GM15510 (cell line): Measurements from ENCODE around the gene SGCA.

Experiments used
- POLR2A ChIP-seq: IDR thresholded peaks from 3 replicates; pipeline ENCODE4 v1.6.1; 2011; ENCODE audit warnings: borderline replicate concordance; ENCODE audit not compliant: insufficient read length; ENCODE audit errors: extremely low read depth

SGCA gene

DNA sequence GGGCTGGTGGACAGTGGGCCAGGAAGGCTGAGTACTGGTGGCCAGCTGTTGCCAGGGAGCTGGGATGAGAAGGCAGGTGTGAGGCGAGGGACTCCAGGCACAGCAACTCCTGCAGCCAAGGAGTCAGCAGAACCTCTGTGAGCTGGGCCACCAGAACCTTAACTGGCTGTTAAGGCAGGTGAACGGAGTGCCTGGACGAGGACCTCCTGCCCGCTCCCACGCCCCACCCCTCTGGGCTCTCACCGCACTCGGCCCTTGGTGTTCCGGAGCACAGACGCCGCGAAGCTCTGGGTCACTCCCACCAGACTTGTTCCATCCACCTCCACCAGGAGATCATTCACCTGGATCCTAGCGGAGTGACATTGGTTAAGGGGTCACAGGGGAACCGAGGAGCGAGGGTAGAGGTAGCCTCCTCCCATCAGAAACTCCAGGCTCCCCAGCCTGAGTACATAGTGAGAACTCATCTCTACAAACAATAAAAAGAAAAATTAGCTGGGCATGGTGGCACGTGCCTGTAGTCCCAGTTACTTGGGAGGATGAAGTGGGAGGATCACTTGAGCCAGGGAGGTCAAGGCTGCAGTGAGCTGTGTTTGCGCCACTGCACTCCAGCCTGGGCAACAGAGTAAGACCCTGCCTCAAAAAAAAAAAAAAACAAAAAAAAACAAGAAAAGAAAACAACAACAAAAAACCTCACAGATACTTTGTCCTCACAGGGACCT, 24.6 kb upstream of the SGCA start:
- no peak for TF ChIP-seq POLR2A

DNA sequence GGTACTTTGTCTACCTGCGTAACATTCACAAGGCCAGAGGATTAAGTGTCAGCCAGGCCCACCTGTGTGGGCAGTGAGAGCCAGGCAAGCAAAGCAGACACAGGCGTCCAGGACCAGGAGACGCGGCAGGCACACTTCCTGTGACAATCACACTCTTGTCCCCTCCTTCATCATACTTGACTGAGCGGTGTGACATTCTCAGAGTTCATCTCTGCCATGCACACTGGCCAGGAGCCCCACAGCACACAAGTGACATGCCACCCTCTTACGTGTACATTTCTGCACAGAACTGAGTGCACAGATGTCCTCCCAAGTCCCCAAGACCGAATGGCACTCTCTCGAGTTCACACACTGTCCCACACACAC, 24.1 kb upstream of the SGCA start:
- no peak for TF ChIP-seq POLR2A

DNA sequence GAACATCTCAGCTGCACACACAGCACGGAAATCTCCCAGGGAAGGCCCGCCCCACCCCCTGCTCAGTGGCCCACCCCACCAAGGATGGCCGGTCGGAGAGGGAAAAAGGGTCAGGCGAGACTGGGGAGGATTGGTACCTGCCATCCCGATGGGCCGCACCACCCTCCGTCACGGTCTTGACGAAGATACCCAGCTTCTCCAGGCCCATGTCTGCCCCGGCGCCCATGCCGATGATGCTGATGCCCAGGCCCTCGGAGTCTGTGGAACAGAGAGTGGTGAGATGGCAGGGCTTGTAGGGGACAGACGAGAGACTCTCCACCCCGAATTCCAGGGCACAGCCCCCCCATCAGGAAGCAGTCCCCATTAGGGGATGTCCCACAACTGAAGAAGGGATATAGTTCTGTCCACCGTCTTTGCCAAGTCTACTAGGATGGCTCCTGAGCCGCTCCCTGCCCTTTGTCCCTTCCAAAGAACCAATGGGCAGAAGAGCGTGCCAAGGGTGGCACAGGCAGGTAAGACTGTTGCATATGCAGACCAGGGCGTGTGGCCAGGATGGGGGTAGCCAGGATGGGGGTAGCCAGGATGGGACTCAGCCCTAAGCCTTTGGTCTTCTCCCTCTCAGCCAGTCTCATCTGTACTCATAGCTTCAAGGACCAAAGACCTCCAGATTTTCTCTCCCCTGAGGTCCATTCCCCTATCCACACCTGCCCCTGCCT, 22.2 kb upstream of the SGCA start:
- no peak for TF ChIP-seq POLR2A

DNA sequence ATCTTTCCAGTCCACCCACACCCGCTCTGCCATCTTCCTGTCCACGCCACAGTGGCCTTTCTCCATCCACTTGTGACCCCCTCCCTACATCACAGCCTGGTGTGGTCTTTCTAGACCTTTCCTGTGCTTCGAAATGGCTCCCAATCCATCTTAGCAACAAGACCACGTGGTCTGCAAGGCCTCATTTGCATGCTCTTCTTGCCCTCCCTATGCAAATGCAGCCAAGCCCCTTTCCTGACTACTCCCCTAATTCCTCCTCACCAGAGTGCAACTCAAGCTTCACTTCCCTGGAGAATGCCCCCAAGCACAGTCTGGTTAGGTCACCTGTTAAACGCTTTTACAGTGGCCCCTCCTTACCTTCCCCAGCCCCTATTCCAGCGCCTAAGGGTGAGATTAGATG, 21.4 kb upstream of the SGCA start:
- TF ChIP-seq POLR2A, result no peak

DNA sequence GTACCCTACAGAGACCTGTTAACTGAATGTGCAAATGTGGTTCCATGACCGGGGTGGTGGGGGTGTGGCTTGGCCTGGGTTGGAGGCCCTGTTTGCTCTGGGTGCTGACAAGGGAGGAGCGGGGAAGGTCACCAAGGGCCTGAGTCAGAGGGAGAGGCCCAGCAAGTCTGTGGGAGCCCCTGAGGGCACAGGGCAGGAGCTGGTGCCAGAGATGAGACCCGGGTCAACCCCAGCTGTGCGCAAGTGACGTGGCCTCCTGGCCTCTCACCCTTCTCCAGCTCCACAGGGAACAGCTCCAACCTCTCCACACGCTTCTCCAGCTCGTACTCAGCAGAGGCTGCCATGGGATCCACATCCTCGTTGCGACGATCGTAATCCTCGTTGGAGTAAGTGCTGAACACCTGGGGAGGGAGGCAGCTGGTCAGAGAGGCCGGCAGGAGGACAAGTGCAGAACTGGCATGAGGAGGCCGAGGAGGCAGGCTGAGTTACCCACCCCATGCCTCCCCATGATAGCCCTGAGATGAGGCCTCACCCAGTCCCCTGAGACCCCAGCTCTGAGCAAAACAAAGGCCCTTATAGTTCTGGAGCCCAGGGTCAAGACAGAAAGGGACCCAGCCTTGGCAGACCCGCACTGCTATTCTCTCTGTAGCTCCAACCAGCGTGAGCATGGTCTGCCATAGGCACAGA, 20.8 kb upstream of the SGCA start:
- no peak for TF ChIP-seq POLR2A

DNA sequence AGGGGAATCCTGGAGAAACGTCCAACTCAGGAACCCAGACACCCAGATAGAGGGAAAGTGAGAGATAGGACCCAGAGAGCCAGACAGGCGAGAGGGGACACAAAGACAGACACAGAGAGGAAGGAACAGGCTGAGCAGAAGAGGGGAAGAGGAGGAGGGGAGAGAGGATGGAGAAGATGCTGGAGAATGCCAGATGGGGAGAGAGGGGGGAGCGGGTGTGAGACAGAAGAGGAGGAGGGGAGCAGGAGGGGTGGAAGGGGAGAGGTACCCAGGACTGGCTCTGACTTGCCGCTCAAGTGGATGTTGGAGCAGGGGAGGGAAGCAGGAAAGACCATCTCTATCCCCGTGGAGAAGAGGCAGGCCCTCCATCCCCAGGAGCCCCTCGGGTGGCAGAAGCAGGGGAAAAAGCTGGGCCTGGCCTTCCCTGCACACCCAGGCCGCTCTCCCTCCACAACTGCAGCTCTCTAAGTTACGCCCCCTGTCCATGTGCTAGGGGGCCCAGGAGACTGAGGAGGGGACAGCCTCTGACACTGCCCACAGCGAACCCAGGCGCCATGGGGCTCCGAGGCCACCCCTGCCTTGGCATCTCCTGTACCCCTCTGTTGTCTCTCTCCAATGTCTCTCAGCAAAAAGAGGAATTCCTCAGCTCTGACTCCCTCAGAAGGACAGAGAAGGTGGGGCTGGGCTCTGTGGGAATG, 20.1 kb upstream of the SGCA start:
- TF ChIP-seq POLR2A, result no peak

DNA sequence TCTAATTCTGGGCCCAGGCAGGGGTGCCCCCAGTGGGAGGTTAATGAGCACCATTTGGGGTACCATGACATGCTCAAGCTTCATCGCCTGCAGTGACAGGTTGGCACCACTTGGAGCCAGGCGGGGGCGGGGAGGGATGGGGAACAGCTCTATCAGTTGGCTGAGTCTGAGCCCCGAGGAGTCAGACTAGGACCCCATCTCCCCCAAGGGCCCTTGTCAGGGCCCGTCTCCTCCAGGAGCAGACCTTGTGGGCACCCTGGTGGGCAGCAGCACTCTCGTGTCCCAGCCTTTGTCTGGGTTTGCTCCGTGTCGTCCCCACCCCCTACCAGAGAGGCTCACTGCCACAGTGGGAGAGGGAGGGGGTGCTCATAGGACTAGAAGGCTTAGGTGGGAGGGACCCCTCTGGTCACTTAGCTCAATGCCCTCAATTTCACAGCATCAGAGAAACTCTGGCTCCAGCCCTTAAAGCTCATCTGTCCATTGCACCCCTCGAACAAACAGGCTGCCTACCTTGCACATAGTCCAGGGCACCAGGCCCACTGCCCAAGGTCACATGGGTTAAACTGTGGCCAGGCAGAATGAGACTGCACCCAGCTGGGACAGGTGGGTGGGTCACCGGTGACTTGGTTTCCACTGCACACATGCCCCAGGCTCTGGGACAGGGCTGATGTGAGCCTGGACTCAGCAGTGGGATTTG, 19.4 kb upstream of the SGCA start:
- TF ChIP-seq POLR2A, result no peak

DNA sequence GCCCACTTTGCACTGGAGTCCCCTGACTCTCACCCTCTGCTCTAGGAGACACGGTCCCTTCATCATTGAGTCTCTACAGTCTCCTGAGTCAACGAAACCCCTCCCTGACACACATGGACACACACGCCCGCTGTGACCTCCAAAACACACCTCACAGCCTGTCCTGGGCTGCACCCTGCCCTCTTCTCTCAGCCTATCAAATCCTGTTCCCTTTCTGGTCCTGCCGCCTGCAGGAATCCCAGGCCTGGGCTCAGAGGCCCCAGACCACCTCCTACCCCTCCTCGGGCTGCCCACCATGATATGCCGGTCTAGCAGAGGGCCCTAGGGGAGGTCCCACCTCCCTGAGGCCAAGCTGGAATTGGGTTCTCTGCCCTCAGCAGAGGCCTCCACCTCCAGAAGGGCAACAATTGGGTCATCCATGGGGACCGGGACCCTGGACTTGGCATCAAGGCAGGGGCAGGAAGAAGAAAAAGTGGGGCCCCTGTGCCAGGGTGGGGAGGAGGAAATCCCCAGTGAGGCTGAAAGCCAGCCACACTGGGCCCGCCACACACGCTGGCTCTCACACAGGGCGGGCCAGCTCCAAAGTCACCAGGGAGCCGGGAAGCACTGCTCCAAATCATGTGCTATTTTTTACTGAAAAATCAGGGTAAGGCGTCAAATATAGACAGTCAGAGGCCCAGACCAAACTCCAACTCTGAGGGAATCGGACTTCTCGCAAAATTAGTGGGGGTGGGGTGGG, 18.7 kb upstream of the SGCA start:
- TF ChIP-seq POLR2A, result peak; percentile 22

DNA sequence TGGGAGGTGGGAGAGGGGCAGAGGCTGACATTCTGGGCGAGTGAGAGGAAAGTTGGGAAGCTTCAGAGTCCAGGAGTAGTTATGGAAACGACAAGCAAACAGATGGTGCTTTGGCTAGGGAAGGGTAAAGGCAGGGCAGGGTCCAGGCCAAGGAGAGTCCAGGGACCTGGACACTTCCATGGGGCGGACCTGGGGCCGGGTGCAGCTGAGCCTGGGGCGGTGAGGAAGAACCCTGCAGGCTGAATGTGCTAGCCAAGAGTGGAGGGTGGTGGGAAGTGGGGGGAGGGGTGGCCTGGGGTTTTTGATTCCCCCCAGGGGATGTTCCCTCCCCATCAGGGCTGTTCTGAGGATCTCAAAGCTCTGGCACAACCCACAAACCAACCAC, 18.0 kb upstream of the SGCA start:
- no peak for TF ChIP-seq POLR2A

DNA sequence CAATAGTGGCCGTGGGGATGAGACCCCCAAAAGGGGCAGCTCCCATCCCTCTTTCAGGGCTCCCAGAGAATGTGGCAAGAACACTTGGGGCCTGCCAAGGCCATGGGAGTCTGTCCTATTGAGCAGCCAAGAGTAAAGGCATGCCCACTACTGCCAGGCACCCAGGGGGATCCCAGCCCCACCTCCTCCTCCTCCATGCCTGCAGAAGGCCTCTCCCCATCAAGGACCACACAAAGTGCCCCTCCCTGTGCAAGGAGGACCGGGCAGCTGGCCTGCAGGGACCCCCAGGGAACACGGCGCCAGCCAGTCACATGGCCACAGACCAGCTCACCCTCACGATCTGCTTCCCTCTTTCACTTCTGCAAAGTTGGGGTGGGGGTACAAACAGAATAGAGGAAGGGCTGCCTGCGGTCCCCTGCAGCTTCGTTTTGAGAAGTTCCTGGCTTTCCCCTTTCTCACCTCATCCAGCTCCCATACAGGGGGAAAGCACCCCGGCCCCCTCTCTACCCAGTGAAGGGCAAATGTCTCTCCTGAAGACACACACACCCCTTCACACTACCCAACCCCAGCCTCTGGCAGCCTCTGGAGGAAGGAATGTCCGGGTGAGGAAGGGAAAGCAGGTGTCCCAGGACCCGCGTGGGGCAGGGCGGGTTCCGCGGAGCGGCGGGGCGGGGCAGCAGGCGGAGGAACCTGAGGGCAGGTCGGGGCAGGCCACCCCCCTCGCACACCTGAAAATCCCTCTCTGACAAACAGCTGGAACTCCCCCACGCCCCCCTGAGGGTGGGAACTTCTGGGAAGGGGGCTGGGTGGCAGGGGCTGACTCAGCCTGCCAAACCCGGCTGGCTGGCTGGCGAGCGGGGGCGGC, 17.3 kb upstream of the SGCA start:
- peak; percentile 33 for TF ChIP-seq POLR2A

DNA sequence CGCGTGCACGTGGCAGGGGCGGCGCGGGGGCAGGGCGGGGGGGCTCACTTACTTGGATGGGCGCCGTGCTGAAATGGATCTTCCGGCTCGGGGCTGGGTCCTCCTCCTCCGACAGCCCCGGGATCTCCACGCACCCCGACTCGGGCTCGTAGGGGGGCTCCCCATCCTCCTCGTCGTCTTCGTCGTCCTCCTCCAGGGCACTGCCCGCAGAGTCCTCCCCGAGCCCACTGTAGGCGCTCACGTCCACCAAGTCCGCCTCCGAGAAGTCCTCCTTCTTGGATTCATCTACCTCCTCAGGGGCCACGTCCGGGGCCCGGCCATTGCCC, 16.8 kb upstream of the SGCA start:
- peak; percentile 20 for TF ChIP-seq POLR2A

DNA sequence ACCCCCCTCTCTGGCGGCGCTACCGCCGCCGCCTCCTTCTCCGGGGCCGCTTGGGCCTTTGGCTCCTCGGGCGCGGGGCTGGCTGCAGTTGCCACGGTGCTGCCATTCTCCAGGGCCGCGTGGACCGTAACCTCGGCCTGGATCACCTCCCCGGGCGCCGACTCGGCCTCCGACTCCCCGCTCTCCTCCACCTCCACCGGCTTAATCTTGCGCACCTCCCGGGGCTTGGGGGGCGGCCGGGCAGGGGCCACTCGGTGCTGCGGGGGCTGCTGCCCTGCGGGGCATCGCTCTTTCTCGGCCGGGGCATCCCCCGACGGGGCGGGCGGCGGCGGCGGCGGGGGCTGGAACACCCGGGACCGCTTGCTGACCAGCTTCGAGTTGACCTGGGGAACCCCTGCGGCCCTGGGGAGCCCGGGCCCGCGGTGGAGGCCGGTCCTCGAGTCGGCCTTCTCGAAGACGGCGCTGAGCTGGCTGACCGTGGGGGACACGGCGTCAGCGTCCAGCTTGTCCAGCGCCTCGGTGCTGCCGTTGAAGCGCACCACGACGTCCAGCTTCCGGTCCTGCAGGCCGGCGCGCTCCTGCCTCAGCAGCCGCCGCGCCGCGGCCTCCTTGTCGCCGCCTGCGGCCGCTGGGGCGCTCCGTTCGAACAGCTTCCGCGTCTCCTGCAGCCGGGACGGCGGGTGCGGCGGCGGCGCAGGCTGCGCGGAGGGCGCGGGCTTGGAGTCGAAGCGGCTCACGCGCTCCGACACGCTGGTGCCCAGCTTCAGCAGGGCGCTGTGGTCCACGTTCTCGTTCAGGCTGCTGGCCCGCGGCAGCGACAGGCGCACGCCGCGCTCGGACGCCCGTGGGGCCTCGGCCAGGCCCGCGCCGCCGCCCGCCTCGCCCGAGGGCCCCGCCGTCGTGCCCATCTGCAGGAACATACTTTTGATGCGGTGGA, 16.1 kb upstream of the SGCA start:
- TF ChIP-seq POLR2A, result peak; percentile 34
